Stomach (tissue), 9 donors: Measurements from ENCODE around the gene ASTN2. TPM values are rescaled to one million over a fixed set of nuclear protein-coding genes. Genes with fewer than 3 reads are reported as not detected.

Source experiments
- DNase-seq, 2 donors: peaks; one replicate each; pipeline versions ENCODE4 v3.0.0 to v3.0.0-alpha.2; 2013 to 2019
- H3K27ac ChIP-seq, 5 donors: fragments of 200-600 bp in 4 of 5; sonication (generic) in 4 of 5; one replicate each; pipeline ENCODE4 v1.5.1; 2013 to 2019; ENCODE audit warnings: mild to moderate bottlenecking in 1 of 5, moderate library complexity in 1 of 5
- H3K27me3 ChIP-seq, 3 donors: fragments of 200-600 bp; sonication (generic); one replicate each; pipeline ENCODE4 v1.5.1; 2017 to 2019; ENCODE audit warnings: mixed run types in 1 of 3
- H3K36me3 ChIP-seq, 4 donors: fragments of 200-600 bp; sonication (generic); 1 replicate in 3 of 4; 2 replicates in 1 of 4; pipeline ENCODE4 v1.5.1; 2016 to 2019
- H3K4me1 ChIP-seq, 4 donors: fragments of 200-600 bp; sonication (generic); one replicate each; pipeline ENCODE4 v1.5.1; 2016 to 2019
- H3K4me3 ChIP-seq, 4 donors: fragments of 200-600 bp; sonication (generic) in 3 of 4; one replicate each; pipeline ENCODE4 v1.5.1; 2016 to 2019; ENCODE audit warnings: mild to moderate bottlenecking in 1 of 4
- H3K9me3 ChIP-seq, 4 donors: fragments of 200-600 bp; sonication (generic); one replicate each; pipeline ENCODE4 v1.5.1; 2016 to 2019
- CTCF ChIP-seq, 7 experiments: fragments of 450-650 bp in 4 of 7; fragments of 200-600 bp in 3 of 7; sonication (generic) in 3 of 7; IDR thresholded peaks; one replicate each; pipeline ENCODE4 v1.5.1; 2016 to 2019; ENCODE audit warnings: antibody characterized with exemption in 7 of 7, control low read depth in 2 of 7, mild to moderate bottlenecking in 1 of 7
- EP300 ChIP-seq: sonication (generic); formaldehyde crosslinking; IDR thresholded peaks from one replicate; pipeline ENCODE4 v1.6.1; 2017; ENCODE audit warnings: antibody characterized with exemption
- POLR2A ChIP-seq, 4 donors: fragments of 450-650 bp; IDR thresholded peaks; one replicate each; pipeline ENCODE4 v1.6.1; 2016; ENCODE audit warnings: antibody characterized with exemption in 4 of 4, control low read depth in 2 of 4, mild to moderate bottlenecking in 1 of 4, moderate library complexity in 1 of 4
- POLR2AphosphoS5 ChIP-seq, 3 donors: sonication (generic); formaldehyde crosslinking; IDR thresholded peaks; one replicate each; pipeline ENCODE4 v1.6.1; 2016; ENCODE audit warnings: antibody characterized with exemption in 3 of 3
- WGBS, 5 donors: extraction: QIAGEN DNeasy Blood & Tissue Kit in 3 of 5; methylation state at CpG; one replicate each; pipeline versions ENCODE4 v1.1.5 to v1.1.7; 2013 to 2018; 5-methylcytosine and 5-hydroxymethylcytosine counted together
- intact Hi-C: fragments of 100-400 bp; cut with DNase I; formaldehyde crosslinking; loops from one replicate; pipeline ENCODE4 v1.15.1; 2023; ENCODE audit warnings: low total_unique reads
- polyA plus RNA-seq, 3 donors: library from polyadenylated mRNA; stranded (reverse); fragments of 200-250 nt; gene quantifications; one replicate each; pipeline ENCODE4 v1.2.3, GENCODE V29; 2013
- total RNA-seq, 5 donors: library from RNA; depleted of rRNA; stranded (reverse); fragments of >200 nt; gene quantifications; one replicate each; pipeline versions ENCODE4 v1.1.0 to v1.2.3, GENCODE V29; 2014 to 2016
- donor health status: healthy with polysubstance abuse.
- donor health status: Bipolar disorder and iron deficiency.
- donor health status: healthy.

ASTN2 gene
- total and polyA plus RNA-seq, 8 donors = 2.1 to 22.3 (median 4.2) TPM; not detected in 1

GRCh38 chr9:117268847-117269446, 145.9 kb downstream of the ASTN2 start:
- no peak overlapping the region for H3K4me3 ChIP-seq
- 65 to 80% (median 74%) methylated on average over 9 of the region's 9 CpGs for WGBS, 5 donors
- no peak for DNase-seq
- no peak for TF ChIP-seq CTCF (IDR thresholded peaks at IDR 0.05)
- TF ChIP-seq POLR2AphosphoS5 (IDR thresholded peaks at IDR 0.05) = no peak
- TF ChIP-seq POLR2A (IDR thresholded peaks at IDR 0.05) = no peak
- no peak for TF ChIP-seq EP300
- H3K27me3 ChIP-seq = no peaks in the 10 kb centered on the region
- no peak overlapping the region for H3K27ac ChIP-seq
- H3K36me3 ChIP-seq = no peaks in the 10 kb centered on the region
- H3K9me3 ChIP-seq = no peaks in the 10 kb centered on the region
- H3K4me1 ChIP-seq = no peaks in the 10 kb centered on the region
- intact Hi-C loops = no loop called here

- H3K36me3 ChIP-seq = no peaks in the 10 kb centered on the region
- no peak overlapping the region for H3K27ac ChIP-seq
- no peak for DNase-seq
- no peaks in the 10 kb centered on the region for H3K27me3 ChIP-seq
- no peak overlapping the region for H3K4me3 ChIP-seq
- 78 to 94% (median 93%) methylated on average over 2 of the region's 2 CpGs for WGBS, 5 donors
- H3K4me1 ChIP-seq = no peaks in the 10 kb centered on the region
- intact Hi-C loops = no loop called here
- H3K9me3 ChIP-seq = no peaks in the 10 kb centered on the region
- no peak for TF ChIP-seq CTCF (IDR thresholded peaks at IDR 0.05)
- no peak for TF ChIP-seq EP300
- TF ChIP-seq POLR2AphosphoS5 (IDR thresholded peaks at IDR 0.05) = no peak
- TF ChIP-seq POLR2A (IDR thresholded peaks at IDR 0.05) = no peak
Measured at GRCh38 chr9:117266855-117267497, 147.9 kb downstream of the ASTN2 start.

- no peaks in the 10 kb centered on the region for H3K27me3 ChIP-seq
- TF ChIP-seq POLR2A (IDR thresholded peaks at IDR 0.05) = no peak
- TF ChIP-seq POLR2AphosphoS5 (IDR thresholded peaks at IDR 0.05) = no peak
- no peak for TF ChIP-seq EP300
- TF ChIP-seq CTCF (IDR thresholded peaks at IDR 0.05) = no peak
- intact Hi-C loops = no loop called here
- 78 to 86% (median 84%) methylated on average over 4 of the region's 4 CpGs for WGBS, 5 donors
- no peak overlapping the region for H3K4me3 ChIP-seq
- H3K27ac ChIP-seq = no peak overlapping the region
- no peaks in the 10 kb centered on the region for H3K36me3 ChIP-seq
- no peaks in the 10 kb centered on the region for H3K9me3 ChIP-seq
- no peak for DNase-seq
- H3K4me1 ChIP-seq = no peaks in the 10 kb centered on the region
Measured at GRCh38 chr9:117265253-117265652, 149.6 kb downstream of the ASTN2 start.

- no peaks in the 10 kb centered on the region for H3K4me1 ChIP-seq
- H3K36me3 ChIP-seq = no peaks in the 10 kb centered on the region
- no peaks in the 10 kb centered on the region for H3K27me3 ChIP-seq
- H3K4me3 ChIP-seq = no peak overlapping the region
- H3K27ac ChIP-seq = no peak overlapping the region
- WGBS, 5 donors = 58 to 67% (median 65%) methylated on average over 8 of the region's 8 CpGs
- no peak for TF ChIP-seq CTCF (IDR thresholded peaks at IDR 0.05)
- no peak for TF ChIP-seq POLR2A (IDR thresholded peaks at IDR 0.05)
- TF ChIP-seq POLR2AphosphoS5 (IDR thresholded peaks at IDR 0.05) = no peak
- no peak for TF ChIP-seq EP300
- DNase-seq = no peak
- intact Hi-C loops = no loop called here
- no peaks in the 10 kb centered on the region for H3K9me3 ChIP-seq
Measured at GRCh38 chr9:117258184-117258866, 156.5 kb downstream of the ASTN2 start.
